HL-60 (cell line): ENCODE measurements around the gene ANO10.

Experiments used
- GABPA ChIP-seq: IDR thresholded peaks from 2 replicates; pipeline ENCODE4 v1.6.1; 2012; ENCODE audit warnings: low read depth
- POLR2AphosphoS5 ChIP-seq: IDR thresholded peaks from 2 replicates; pipeline ENCODE4 v1.6.1; 2012; ENCODE audit warnings: low read depth
- SPI1 ChIP-seq: IDR thresholded peaks from 2 replicates; pipeline ENCODE4 v1.6.1; 2012; ENCODE audit warnings: low read depth, mild to moderate bottlenecking, borderline replicate concordance
- TF ChIP-seq, protein P1 (sequence below): IDR thresholded peaks from one replicate; pipeline ENCODE4 v1.5.1; 2011; ENCODE audit warnings: low read length, control low read depth, inconsistent platforms; ENCODE audit not compliant: insufficient read depth
- TF ChIP-seq, protein P2 (sequence below): IDR thresholded peaks from 2 replicates; pipeline ENCODE4 v1.6.1; 2012; ENCODE audit warnings: low read depth; ENCODE audit not compliant: insufficient replicate concordance

DNA sequence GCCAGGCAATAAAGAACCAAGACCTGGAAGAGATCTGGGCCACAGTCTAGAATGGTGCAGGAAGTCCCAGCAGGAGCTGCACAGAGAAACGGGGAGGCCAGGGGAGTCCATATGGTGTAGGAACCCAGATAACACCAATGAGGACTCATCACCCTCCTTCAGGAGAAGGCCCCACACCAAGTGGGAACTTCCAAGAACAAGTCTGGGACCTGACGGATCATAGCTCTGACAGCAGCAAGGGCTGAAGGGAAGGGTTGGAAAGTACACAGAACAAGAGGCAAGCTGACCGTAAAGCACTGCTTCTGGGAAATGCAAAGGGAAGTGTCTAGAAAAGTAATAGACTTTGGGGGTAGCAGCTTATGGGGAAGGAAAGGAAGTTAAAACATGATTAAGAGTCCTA is 34.5 kb downstream of the ANO10 start:
- TF ChIP-seq, protein P1, sequence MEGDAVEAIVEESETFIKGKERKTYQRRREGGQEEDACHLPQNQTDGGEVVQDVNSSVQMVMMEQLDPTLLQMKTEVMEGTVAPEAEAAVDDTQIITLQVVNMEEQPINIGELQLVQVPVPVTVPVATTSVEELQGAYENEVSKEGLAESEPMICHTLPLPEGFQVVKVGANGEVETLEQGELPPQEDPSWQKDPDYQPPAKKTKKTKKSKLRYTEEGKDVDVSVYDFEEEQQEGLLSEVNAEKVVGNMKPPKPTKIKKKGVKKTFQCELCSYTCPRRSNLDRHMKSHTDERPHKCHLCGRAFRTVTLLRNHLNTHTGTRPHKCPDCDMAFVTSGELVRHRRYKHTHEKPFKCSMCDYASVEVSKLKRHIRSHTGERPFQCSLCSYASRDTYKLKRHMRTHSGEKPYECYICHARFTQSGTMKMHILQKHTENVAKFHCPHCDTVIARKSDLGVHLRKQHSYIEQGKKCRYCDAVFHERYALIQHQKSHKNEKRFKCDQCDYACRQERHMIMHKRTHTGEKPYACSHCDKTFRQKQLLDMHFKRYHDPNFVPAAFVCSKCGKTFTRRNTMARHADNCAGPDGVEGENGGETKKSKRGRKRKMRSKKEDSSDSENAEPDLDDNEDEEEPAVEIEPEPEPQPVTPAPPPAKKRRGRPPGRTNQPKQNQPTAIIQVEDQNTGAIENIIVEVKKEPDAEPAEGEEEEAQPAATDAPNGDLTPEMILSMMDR: no peak
- no peak for TF ChIP-seq GABPA
- no peak for TF ChIP-seq POLR2AphosphoS5
- TF ChIP-seq, protein P2, sequence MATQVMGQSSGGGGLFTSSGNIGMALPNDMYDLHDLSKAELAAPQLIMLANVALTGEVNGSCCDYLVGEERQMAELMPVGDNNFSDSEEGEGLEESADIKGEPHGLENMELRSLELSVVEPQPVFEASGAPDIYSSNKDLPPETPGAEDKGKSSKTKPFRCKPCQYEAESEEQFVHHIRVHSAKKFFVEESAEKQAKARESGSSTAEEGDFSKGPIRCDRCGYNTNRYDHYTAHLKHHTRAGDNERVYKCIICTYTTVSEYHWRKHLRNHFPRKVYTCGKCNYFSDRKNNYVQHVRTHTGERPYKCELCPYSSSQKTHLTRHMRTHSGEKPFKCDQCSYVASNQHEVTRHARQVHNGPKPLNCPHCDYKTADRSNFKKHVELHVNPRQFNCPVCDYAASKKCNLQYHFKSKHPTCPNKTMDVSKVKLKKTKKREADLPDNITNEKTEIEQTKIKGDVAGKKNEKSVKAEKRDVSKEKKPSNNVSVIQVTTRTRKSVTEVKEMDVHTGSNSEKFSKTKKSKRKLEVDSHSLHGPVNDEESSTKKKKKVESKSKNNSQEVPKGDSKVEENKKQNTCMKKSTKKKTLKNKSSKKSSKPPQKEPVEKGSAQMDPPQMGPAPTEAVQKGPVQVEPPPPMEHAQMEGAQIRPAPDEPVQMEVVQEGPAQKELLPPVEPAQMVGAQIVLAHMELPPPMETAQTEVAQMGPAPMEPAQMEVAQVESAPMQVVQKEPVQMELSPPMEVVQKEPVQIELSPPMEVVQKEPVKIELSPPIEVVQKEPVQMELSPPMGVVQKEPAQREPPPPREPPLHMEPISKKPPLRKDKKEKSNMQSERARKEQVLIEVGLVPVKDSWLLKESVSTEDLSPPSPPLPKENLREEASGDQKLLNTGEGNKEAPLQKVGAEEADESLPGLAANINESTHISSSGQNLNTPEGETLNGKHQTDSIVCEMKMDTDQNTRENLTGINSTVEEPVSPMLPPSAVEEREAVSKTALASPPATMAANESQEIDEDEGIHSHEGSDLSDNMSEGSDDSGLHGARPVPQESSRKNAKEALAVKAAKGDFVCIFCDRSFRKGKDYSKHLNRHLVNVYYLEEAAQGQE: no peak
- TF ChIP-seq SPI1: no peak
